Nephron (organoid): ENCODE measurements around the gene MARCHF3.

Experiments used
- H3K27ac Mint-ChIP-seq, 3 experiments: 2 replicates each; pipeline ENCODE4 v1.8.0; 2020; ENCODE audit warnings: mixed read lengths in 3 of 3, mild to moderate bottlenecking in 2 of 3, moderate library complexity in 1 of 3
- H3K27me3 Mint-ChIP-seq: 2 replicates; pipeline ENCODE4 v1.8.0; 2021; ENCODE audit warnings: low read depth, mild to moderate bottlenecking, moderate library complexity, mixed read lengths
- H3K36me3 Mint-ChIP-seq: 2 replicates; pipeline ENCODE4 v1.8.0; 2020; ENCODE audit warnings: low read depth, mixed read lengths
- H3K4me1 Mint-ChIP-seq: 2 replicates; pipeline ENCODE4 v1.8.0; 2020; ENCODE audit warnings: mixed read lengths
- H3K4me3 Mint-ChIP-seq, 3 experiments: 2 replicates each; pipeline ENCODE4 v1.8.0; 2020; ENCODE audit warnings: mild to moderate bottlenecking in 3 of 3, mixed read lengths in 3 of 3, moderate library complexity in 2 of 3
- H3K9me3 Mint-ChIP-seq: 2 replicates; pipeline ENCODE4 v1.8.0; 2020; ENCODE audit warnings: mixed read lengths
- CTCF ChIP-seq, 3 experiments: fragments of 200-600 bp; sonication (generic); IDR thresholded peaks; one replicate each; pipeline ENCODE4 v1.5.0; 2021; ENCODE audit warnings: antibody characterized with exemption in 3 of 3; ENCODE audit not compliant: unreplicated experiment in 3 of 3

Gene MARCHF3

GRCh38 chr5:126836778-126837177 lies 193.6 kb downstream of the MARCHF3 start:
- H3K27me3 Mint-ChIP-seq = no peaks in the 10 kb centered on the region

GRCh38 chr5:126831156-126831555 lies 199.2 kb downstream of the MARCHF3 start:
- H3K9me3 Mint-ChIP-seq = no peaks in the 10 kb centered on the region
- no peak for TF ChIP-seq CTCF (IDR thresholded peaks at IDR 0.05; ENCODE audit: unreplicated experiment in 3 of 3)
- peaks cover 69% of the 10 kb centered on the region for H3K36me3 Mint-ChIP-seq
- H3K4me1 Mint-ChIP-seq = peaks cover 4% of the 10 kb centered on the region
- no peaks in the 10 kb centered on the region for H3K27me3 Mint-ChIP-seq
- H3K27ac Mint-ChIP-seq = peak overlapping the region in 1 of 3 experiments; percentile 72
- no peak overlapping the region for H3K4me3 Mint-ChIP-seq

More at GRCh38 chr5:126836778-126837177, 193.6 kb downstream of the MARCHF3 start:
- Mint-ChIP-seq H3K4me1 (peaks cover 7% of the 10 kb centered on the region), H3K4me3 (no peak overlapping the region), H3K9me3 (no peaks in the 10 kb centered on the region), H3K36me3 (peaks cover 55% of the 10 kb centered on the region), H3K27ac (no peak overlapping the region)
- no peak for TF ChIP-seq CTCF (IDR thresholded peaks at IDR 0.05; ENCODE audit: unreplicated experiment in 3 of 3)

- Mint-ChIP-seq H3K9me3 (no peaks in the 10 kb centered on the region), H3K4me3 (no peak overlapping the region), H3K27ac (no peak overlapping the region), H3K27me3 (no peaks in the 10 kb centered on the region), H3K36me3 (peaks cover 70% of the 10 kb centered on the region), H3K4me1 (peaks cover 4% of the 10 kb centered on the region)
- TF ChIP-seq CTCF (IDR thresholded peaks at IDR 0.05; ENCODE audit: unreplicated experiment in 3 of 3) = no peak
Observed at GRCh38 chr5:126830061-126830460, 200.3 kb downstream of the MARCHF3 start.

GRCh38 chr5:126829098-126829497 lies 201.3 kb downstream of the MARCHF3 start:
- Mint-ChIP-seq H3K4me3 (no peak overlapping the region), H3K27me3 (no peaks in the 10 kb centered on the region), H3K36me3 (peaks cover 63% of the 10 kb centered on the region), H3K27ac (no peak overlapping the region), H3K9me3 (no peaks in the 10 kb centered on the region), H3K4me1 (peaks cover 4% of the 10 kb centered on the region)
- TF ChIP-seq CTCF (IDR thresholded peaks at IDR 0.05; ENCODE audit: unreplicated experiment in 3 of 3) = no peak

GRCh38 chr5:126826619-126827215 lies 203.6 kb downstream of the MARCHF3 start:
- Mint-ChIP-seq H3K36me3 (peaks cover 58% of the 10 kb centered on the region), H3K9me3 (no peaks in the 10 kb centered on the region), H3K27ac (peak overlapping the region in 1 of 3 experiments; percentile 18), H3K4me1 (peaks cover 4% of the 10 kb centered on the region), H3K27me3 (no peaks in the 10 kb centered on the region), H3K4me3 (no peak overlapping the region)
- no peak for TF ChIP-seq CTCF (IDR thresholded peaks at IDR 0.05; ENCODE audit: unreplicated experiment in 3 of 3)

GRCh38 chr5:126819253-126819652 lies 211.1 kb downstream of the MARCHF3 start:
- no peaks in the 10 kb centered on the region for H3K27me3 Mint-ChIP-seq
- H3K9me3 Mint-ChIP-seq = no peaks in the 10 kb centered on the region
- no peak overlapping the region for H3K4me3 Mint-ChIP-seq
- no peak for TF ChIP-seq CTCF (IDR thresholded peaks at IDR 0.05; ENCODE audit: unreplicated experiment in 3 of 3)
- peaks cover 4% of the 10 kb centered on the region for H3K4me1 Mint-ChIP-seq
- H3K36me3 Mint-ChIP-seq = peaks cover 46% of the 10 kb centered on the region
- H3K27ac Mint-ChIP-seq = no peak overlapping the region
